Neuron (in vitro differentiated cells): ENCODE measurements around the gene GOLPH3.
"Not testable (repeated sequence)": the region's sequence is repeated elsewhere in the genome, so short reads cannot be mapped to it uniquely, and the experiment has no call there.

ENCODE experiments used
- H2AFZ ChIP-seq: one replicate; pipeline ENCODE4 v1.6.1; 2013; ENCODE audit warnings: low read depth, mild to moderate bottlenecking, inconsistent platforms, low read length, moderate library complexity
- H3K27me3 ChIP-seq: one replicate; pipeline ENCODE4 v1.6.1; 2013; ENCODE audit warnings: low read length; ENCODE audit not compliant: insufficient read depth
- H3K36me3 ChIP-seq: one replicate; pipeline ENCODE4 v1.6.1; 2013; ENCODE audit warnings: low read length; ENCODE audit not compliant: insufficient read depth
- H3K4me1 ChIP-seq: one replicate; pipeline ENCODE4 v1.6.1; 2013; ENCODE audit warnings: low read length; ENCODE audit not compliant: insufficient read depth
- H3K4me3 ChIP-seq: 2 replicates; pipeline ENCODE4 v1.5.1; 2013; ENCODE audit warnings: mild to moderate bottlenecking, low read length, moderate library complexity
- H3K9me3 ChIP-seq: one replicate; pipeline ENCODE4 v1.6.1; 2013; ENCODE audit warnings: low read length

GOLPH3 gene

DNA sequence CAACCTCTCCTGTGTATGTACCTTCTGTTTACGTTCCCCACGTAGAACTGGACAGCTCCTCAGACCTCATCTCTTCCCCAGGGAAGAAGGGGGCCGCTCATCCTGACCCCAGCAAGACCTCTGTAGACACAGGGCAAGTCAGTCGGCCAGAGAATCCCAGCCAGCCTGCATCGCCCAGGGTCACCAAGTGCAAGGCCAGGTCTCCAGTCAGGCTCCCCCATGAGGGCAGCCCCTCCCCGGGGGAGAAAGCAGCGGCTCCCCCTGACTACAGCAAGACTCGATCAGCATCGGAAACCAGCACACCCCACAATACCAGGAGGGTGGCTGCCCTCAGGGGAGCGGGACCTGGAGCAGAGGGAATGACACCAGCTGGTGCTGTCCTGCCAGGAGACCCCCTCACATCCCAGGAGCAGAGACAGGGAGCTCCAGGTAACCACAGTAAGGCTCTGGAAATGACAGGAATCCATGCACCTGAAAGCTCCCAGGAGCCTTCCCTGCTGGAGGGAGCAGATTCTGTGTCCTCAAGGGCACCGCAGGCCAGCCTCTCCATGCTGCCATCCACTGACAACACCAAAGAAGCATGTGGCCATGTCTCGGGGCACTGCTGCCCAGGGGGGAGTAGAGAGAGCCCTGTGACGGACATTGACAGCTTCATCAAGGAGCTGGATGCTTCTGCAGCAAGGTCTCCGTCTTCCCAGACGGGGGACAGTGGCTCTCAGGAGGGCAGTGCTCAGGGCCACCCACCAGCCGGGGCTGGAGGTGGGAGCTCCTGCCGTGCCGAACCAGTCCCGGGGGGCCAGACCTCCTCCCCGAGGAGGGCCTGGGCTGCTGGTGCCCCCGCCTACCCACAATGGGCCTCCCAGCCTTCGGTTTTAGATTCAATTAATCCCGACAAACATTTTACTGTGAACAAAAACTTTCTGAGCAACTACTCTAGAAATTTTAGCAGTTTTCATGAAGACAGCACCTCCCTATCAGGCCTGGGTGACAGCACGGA is 86.7 kb downstream of the GOLPH3 start:
- H3K36me3 ChIP-seq = no peaks in the 10 kb centered on the region
- H3K9me3 ChIP-seq = no peaks in the 10 kb centered on the region
- no peak overlapping the region for H3K4me3 ChIP-seq
- H3K4me1 ChIP-seq = no peaks in the 10 kb centered on the region
- H2AFZ ChIP-seq = no peak overlapping the region
- no peaks in the 10 kb centered on the region for H3K27me3 ChIP-seq

DNA sequence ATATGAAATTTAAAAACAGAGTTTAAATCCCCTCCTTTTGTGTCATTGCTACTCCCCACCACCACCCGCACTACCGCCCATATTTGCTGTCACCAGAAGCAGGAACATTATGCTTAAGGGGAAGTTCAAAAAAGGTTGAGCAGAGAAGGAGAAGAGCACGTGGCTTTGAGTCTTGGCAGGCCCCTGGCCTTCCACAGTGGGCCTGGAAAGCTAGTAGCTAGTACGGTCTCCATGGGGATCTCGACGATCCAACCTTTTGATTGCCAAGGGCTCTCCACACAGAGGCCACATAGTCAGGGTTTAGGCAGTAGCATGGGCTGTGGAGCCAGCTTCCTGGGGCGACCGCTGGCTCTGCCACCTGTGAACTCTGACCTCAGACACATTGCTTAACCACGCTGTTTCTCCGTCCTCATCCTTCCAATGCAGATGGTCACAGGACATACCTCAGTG is 90.1 kb downstream of the GOLPH3 start:
- H2AFZ ChIP-seq = no peak overlapping the region
- no peaks in the 10 kb centered on the region for H3K4me1 ChIP-seq
- H3K4me3 ChIP-seq = no peak overlapping the region

DNA sequence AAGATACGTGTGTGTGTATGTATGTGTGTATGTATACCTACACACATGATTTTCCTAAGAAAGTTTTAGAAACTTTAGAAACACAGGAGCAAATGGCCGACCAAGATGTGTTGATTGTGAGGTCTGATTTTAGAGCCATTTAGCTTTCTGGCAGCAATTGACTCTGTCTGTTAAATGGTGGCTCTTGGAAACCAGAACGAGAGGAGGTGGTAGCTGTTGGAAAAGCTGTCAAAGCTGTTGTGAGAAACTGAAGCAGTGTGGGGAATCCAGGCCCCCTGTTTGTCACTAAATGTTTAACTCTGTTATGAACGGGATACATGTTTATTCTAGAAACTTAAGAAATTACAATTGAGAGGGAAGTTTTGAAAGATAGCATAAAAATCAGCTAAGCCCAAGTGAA is 91.4 kb downstream of the GOLPH3 start:
- Histone ChIP-seq H3K4me1 (no peaks in the 10 kb centered on the region), H2AFZ (no peak overlapping the region), H3K27me3 (no peaks in the 10 kb centered on the region), H3K36me3 (no peaks in the 10 kb centered on the region), H3K4me3 (no peak overlapping the region), H3K9me3 (no peaks in the 10 kb centered on the region)

More for the DNA sequence above, 90.1 kb downstream of the GOLPH3 start:
- Histone ChIP-seq H3K36me3 (no peaks in the 10 kb centered on the region), H3K9me3 (no peaks in the 10 kb centered on the region), H3K27me3 (no peaks in the 10 kb centered on the region)

DNA sequence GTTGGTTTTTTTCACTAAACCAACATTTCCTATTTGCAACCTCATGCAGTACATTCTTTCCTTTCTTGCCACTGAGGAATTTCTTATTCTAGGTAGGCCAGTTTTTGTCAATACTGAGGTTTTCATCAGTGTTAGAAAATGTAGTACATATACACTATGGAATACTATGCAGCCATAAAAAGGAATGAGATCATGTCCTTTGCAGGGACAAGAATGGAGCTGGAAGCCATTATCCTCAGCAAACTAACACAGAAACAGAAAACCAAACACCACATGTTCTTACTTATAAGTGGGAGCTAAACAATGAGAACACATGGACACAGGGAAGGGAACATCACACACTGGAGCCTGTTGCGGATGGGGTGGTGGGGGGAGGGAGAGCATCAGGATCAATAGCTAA is 93.6 kb downstream of the GOLPH3 start:
- not testable (repeated sequence) for H2AFZ ChIP-seq, H3K4me1 ChIP-seq, H3K27me3 ChIP-seq, H3K36me3 ChIP-seq, H3K9me3 ChIP-seq, H3K4me3 ChIP-seq

DNA sequence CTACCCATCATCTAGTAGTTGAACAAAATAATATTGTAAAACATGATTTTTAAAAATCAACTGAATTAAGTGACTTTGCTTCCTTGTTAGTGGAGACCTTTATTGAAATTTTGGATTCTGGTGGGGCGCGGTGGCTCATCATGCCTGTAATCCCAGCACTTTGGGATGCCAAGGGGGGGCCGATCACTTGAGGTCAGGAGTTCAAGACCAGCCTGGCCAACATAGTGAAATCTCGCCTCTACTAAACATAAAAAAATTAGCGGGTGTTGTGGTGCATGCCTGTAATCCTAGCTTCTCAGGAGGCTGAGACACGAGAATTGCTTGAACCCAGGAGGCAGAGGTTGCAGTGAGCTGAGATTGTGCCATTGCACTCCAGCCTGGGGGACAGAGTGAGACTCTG is 95.3 kb downstream of the GOLPH3 start:
- not testable (repeated sequence) for H3K4me3 ChIP-seq, H2AFZ ChIP-seq, H3K9me3 ChIP-seq, H3K27me3 ChIP-seq, H3K4me1 ChIP-seq, H3K36me3 ChIP-seq

DNA sequence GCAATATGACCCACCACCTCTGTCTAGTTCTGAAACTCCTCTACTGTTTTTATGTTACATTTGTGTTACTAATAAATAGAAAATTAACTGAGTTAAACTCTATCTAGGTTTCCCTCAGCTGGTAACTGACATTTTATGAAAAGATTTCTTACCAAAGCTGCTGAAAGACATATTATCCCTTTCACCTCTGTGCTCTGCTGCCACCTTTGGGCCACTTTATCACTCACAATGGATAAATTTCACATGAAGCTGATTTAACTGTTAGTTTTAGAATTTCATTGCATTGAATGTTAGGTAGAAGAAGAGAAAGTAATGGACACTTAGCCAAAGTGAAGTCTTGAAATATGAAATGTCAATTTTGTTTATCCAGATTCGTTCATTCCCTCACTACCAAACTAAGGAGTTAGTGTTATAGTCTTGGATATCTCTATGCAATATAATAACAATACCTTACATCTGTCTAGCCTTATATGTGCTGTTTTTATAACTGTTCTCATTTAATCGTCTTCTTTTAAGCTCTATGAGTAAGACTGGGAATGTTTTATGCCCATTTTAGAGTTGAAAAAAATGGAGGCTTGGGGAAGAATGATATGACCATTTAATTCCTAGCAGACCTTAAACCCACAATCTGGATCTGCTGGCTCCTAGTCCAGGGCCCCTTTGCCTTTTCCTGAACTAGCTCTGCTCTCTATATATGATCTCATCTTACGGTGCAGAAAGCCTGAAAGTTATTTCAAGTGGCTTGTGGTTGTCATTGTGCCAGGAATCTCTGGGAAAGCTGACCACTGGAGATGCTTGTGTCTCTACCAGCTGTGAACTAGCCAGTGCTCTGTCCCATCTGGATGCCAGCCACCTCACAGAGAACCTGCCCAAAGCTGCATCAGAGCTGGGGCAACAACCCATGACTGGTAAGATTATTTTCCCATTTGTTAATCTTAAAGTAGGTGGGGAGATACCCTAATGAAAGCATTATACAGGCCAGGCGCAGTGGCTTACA is 97.1 kb downstream of the GOLPH3 start:
- no peak overlapping the region for H3K4me3 ChIP-seq
- H3K9me3 ChIP-seq = peaks cover 2% of the 10 kb centered on the region
- no peaks in the 10 kb centered on the region for H3K27me3 ChIP-seq
- H3K36me3 ChIP-seq = no peaks in the 10 kb centered on the region
- no peak overlapping the region for H2AFZ ChIP-seq
- H3K4me1 ChIP-seq = no peaks in the 10 kb centered on the region
